HG02642 (cell line): ENCODE data around the gene F2R.
"Not testable (repeated sequence)": the region's sequence is repeated elsewhere in the genome, so short reads cannot be mapped to it uniquely, and the experiment has no call there.

ENCODE experiments used
- ATAC-seq: cut with Tn5 transposase; IDR thresholded peaks from one replicate; pipeline ENCODE4 v1.9.1; 2021; ENCODE audit warnings: mild to moderate bottlenecking; ENCODE audit not compliant: unreplicated experiment, poor library complexity

Gene F2R

GRCh38 chr5:76715736-76716455, at the start of gene F2R:
TSS of gene F2R (plus strand) at chr5:76716126. CDS start at chr5:76716308, 182 bp downstream.
- ATAC-seq: peak; percentile 73

GRCh38 chr5:76667495-76667894, 48.4 kb upstream of the F2R start:
- ATAC-seq: no peak

- no peak for ATAC-seq
These were observed 46.7 kb upstream of the F2R start for GRCh38 chr5:76669245-76669644.

GRCh38 chr5:76670508-76670907, 45.4 kb upstream of the F2R start:
- ATAC-seq: no peak

- no peak for ATAC-seq
These were observed 43.7 kb upstream of the F2R start for GRCh38 chr5:76672242-76672641.

- no peak for ATAC-seq
These were observed 42.8 kb upstream of the F2R start for GRCh38 chr5:76673125-76673524.

GRCh38 chr5:76674330-76675066, 41.4 kb upstream of the F2R start:
- ATAC-seq: no peak

GRCh38 chr5:76675364-76675763, 40.6 kb upstream of the F2R start:
- ATAC-seq: no peak

- no peak for ATAC-seq
These were observed 38.0 kb upstream of the F2R start for GRCh38 chr5:76677849-76678472.

GRCh38 chr5:76679231-76679630, 36.7 kb upstream of the F2R start:
- no peak for ATAC-seq

- not testable (repeated sequence) for ATAC-seq
These were observed 35.1 kb upstream of the F2R start for GRCh38 chr5:76680826-76681225.

- no peak for ATAC-seq
These were observed 34.6 kb upstream of the F2R start for GRCh38 chr5:76681287-76681686.

GRCh38 chr5:76682387-76682786, 33.5 kb upstream of the F2R start:
- no peak for ATAC-seq

GRCh38 chr5:76683816-76684731, 31.9 kb upstream of the F2R start:
- ATAC-seq: no peak

GRCh38 chr5:76684756-76685519, 31.0 kb upstream of the F2R start:
- ATAC-seq: no peak

- ATAC-seq: no peak
These were observed 30.2 kb upstream of the F2R start for GRCh38 chr5:76685704-76686103.

GRCh38 chr5:76688212-76688611, 27.7 kb upstream of the F2R start:
- no peak for ATAC-seq

GRCh38 chr5:76688836-76689235, 27.1 kb upstream of the F2R start:
- no peak for ATAC-seq

GRCh38 chr5:76689321-76690036, 26.4 kb upstream of the F2R start:
- no peak for ATAC-seq
